ENCODE data around the gene UBALD2. TPM values are rescaled to one million over a fixed set of nuclear protein-coding genes. Genes with fewer than 3 reads are reported as not detected.
"Not testable (repeated sequence)": the region's sequence is repeated elsewhere in the genome, so short reads cannot be mapped to it uniquely, and the experiment has no call there.

Gene UBALD2
- total and polyA plus RNA-seq, 3 donors from 2014 or later: 13.6 to 48.7 (median 16.7) TPM

- peak; percentile 27 for DNase-seq
- H3K4me1 ChIP-seq: no peaks in the 10 kb centered on the region
- H3K36me3 ChIP-seq (ENCODE audit: low read depth, missing control alignments): no peaks in the 10 kb centered on the region
- intact Hi-C loops (cut with DNase I; ENCODE audit: low total_unique reads): no loop called here
- no peaks in the 10 kb centered on the region for H3K9me3 ChIP-seq
- no peaks in the 10 kb centered on the region for H3K27me3 ChIP-seq
- TF ChIP-seq POLR2A (IDR thresholded peaks at IDR 0.05): no peak
- no peak for TF ChIP-seq CTCF (IDR thresholded peaks at IDR 0.05)
- WGBS, 2 donors: 80 to 84% methylated on average over 11 of the region's 11 CpGs
- no peak overlapping the region for H3K4me3 ChIP-seq
- no peak overlapping the region for H3K27ac ChIP-seq
Measured at GRCh38 chr17:76252040-76252954, 12.9 kb upstream of the UBALD2 start.

DNA sequence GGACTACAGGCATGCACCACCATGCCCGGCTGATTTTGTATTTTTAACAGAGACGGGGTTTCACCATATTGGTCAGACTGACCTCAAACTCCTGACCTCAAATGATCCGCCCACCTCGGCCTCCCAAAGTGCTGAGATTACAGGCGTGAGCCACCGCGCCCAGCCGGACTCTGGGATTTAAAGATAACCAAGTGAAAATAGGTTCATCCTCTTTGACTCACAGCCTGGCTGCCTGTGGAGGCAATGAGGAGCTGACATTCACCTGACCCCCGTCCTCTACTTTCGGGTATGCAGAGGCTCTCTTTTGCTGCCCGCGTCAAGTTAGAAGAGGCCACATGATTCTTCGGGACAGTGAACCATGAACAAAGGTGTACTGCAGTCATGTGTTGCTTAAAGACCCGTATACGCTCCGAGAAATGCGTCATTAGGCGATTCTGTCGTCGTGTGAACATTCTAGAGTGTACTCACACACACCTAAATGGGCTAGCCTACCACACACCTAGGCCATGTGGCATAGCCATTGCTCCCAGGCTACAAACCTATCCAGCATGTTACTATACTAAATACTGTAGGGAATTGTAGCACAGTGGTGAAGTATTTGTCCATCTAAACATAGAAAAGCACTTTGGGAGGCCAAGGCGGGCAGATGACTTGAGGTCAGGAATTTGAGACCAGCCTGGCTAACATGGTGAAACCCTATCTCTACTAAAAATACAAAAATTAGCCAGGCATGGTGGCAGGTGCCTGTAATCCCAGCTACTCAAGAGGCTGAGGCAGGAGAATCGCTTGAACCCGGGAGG, 12.0 kb upstream of the UBALD2 start:
- H3K27ac ChIP-seq; intact Hi-C loops (cut with DNase I; ENCODE audit: low total_unique reads); H3K36me3 ChIP-seq (ENCODE audit: low read depth, missing control alignments); H3K4me1 ChIP-seq; H3K4me3 ChIP-seq; H3K9me3 ChIP-seq; H3K27me3 ChIP-seq: not testable (repeated sequence)
- DNase-seq: peak; percentile 10
- WGBS, 2 donors: 92% methylated on average over 23 of the region's 23 CpGs

DNA sequence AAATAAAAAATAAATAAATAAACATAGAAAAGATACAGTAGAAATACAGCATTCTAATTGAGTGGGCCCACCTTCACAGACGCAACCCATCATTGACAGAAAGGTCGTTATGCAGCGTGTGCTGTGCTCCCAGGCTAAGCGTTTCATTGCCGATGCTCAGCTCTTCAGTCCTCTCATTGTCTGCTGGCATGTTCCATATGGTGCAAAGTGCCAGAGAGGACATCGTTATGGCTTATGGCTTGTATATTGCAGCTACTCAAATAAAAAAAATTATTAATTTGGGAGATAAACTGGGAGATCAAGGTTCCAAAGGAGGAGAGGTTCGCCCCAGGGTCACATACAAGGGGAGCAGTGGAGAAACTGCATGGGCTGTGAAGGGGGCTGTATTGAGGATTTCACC, 11.3 kb upstream of the UBALD2 start:
- TF ChIP-seq CTCF (IDR thresholded peaks at IDR 0.05): no peak
- TF ChIP-seq POLR2A (IDR thresholded peaks at IDR 0.05): no peak
- Histone ChIP-seq H3K4me3 (no peak overlapping the region), H3K36me3 (ENCODE audit: low read depth, missing control alignments) (no peaks in the 10 kb centered on the region), H3K27ac (no peak overlapping the region), H3K4me1 (no peaks in the 10 kb centered on the region), H3K9me3 (no peaks in the 10 kb centered on the region), H3K27me3 (no peaks in the 10 kb centered on the region)
- WGBS, 2 donors: 77 to 85% methylated on average over 7 of the region's 7 CpGs
- intact Hi-C loops (cut with DNase I; ENCODE audit: low total_unique reads): no loop called here
- no peak for DNase-seq

- Histone ChIP-seq H3K9me3 (no peaks in the 10 kb centered on the region), H3K36me3 (ENCODE audit: low read depth, missing control alignments) (no peaks in the 10 kb centered on the region), H3K4me1 (peaks cover 1% of the 10 kb centered on the region), H3K4me3 (no peak overlapping the region), H3K27me3 (no peaks in the 10 kb centered on the region), H3K27ac (no peak overlapping the region)
- peak; percentile 7 for DNase-seq
- WGBS, 2 donors: 86 to 90% methylated on average over 5 of the region's 5 CpGs
- no peak for TF ChIP-seq POLR2A (IDR thresholded peaks at IDR 0.05)
- no peak for TF ChIP-seq CTCF (IDR thresholded peaks at IDR 0.05)
- intact Hi-C loops (cut with DNase I; ENCODE audit: low total_unique reads): no loop called here
Measured at GRCh38 chr17:76254275-76254674, 10.9 kb upstream of the UBALD2 start.

DNA sequence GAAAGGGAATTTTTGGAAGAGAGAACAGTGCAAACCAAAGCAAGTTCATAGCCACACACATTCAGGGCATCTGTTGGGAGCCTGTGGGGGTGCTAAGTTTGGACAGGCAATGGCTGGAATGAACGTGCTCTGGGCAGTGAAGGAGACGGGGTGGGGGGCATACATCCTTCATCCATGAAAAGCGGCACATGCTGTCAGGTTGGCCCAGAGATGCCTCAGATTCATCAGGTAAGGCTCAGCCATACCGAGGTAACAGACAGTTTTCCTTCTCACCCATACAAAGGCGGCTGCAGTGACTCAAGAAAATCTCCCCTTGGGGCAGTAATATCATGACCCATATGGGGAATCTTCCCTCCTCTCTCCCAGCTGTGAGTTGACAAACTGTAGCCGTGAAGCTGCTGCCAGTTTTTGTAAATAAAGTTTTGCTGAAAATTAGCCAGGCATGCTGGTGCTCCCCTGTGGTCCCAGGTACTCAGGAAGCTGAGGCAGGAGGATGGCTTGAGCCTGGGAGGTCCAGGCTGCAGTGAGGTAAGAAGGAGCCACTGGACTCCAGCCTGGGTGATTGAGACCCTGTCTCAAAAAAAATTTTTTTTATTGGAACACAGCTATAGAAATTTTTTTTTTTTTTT, 9.2 kb upstream of the UBALD2 start:
- Histone ChIP-seq H3K36me3 (ENCODE audit: low read depth, missing control alignments) (no peaks in the 10 kb centered on the region), H3K27me3 (no peaks in the 10 kb centered on the region), H3K9me3 (no peaks in the 10 kb centered on the region), H3K4me3 (no peak overlapping the region), H3K27ac (no peak overlapping the region), H3K4me1 (peaks cover 5% of the 10 kb centered on the region)
- WGBS, 2 donors: 57 to 72% methylated on average over 6 of the region's 6 CpGs
- no peak for DNase-seq
- no peak for TF ChIP-seq CTCF (IDR thresholded peaks at IDR 0.05)
- no peak for TF ChIP-seq POLR2A (IDR thresholded peaks at IDR 0.05)
- intact Hi-C loops (cut with DNase I; ENCODE audit: low total_unique reads): no loop called here

DNA sequence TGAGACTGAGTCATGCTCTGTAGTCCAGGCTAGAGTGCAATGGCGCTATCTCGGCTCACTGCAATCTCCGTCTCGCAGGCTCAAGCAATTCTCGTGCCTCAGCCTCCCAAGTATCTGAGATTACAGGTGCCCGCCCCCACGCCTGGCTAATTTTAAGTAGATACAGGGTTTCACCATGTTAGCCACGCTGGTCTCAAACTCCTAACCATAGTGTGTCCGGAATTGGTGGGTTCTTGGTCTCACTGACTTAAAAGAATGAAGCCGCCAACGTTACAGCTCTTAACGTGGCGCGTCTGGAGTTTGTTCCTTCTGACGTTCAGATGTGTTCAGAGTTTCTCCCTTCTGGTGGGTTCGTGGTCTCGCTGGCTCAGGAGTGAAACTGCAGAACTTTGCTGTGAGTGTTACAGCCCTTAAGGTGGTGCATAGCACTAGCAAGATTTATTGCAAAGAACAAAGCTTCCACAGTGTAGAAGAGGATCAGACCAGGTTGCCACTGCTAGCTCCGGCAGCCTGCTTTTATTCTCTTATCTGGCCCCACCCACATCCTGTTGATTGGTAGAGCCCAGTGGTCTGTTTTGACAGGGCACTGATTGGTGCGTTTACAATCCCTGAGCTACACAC, 8.6 kb upstream of the UBALD2 start:
- intact Hi-C loops (cut with DNase I; ENCODE audit: low total_unique reads); DNase-seq: not testable (repeated sequence)
- WGBS, 2 donors: 68 to 70% methylated on average over 11 to 19 of the region's 19 CpGs

More for the DNA sequence above, 8.6 kb upstream of the UBALD2 start:
- not testable (repeated sequence) for H3K27me3 ChIP-seq; H3K4me1 ChIP-seq; H3K9me3 ChIP-seq; H3K36me3 ChIP-seq (ENCODE audit: low read depth, missing control alignments); H3K27ac ChIP-seq; H3K4me3 ChIP-seq
